MM.1S (cell line): Measurements from ENCODE around the gene KCNMA1.

Source experiments
- DNase-seq: peaks from one replicate; pipeline ENCODE4 v3.0.0-alpha.2; 2015
- H2AFZ ChIP-seq: fragments of 300-600 bp; sonication (generic); 2 replicates; pipeline ENCODE4 v1.6.0; 2016; ENCODE audit warnings: antibody characterized with exemption, low read length
- H3F3A ChIP-seq: fragments of 300-600 bp; sonication (generic); 2 replicates; pipeline ENCODE4 v1.6.1; 2016; ENCODE audit warnings: mild to moderate bottlenecking, antibody characterized with exemption, low read length, moderate library complexity, mixed read lengths; ENCODE audit not compliant: insufficient read depth
- H3K27ac ChIP-seq: fragments of 300-600 bp; sonication (generic); 2 replicates; pipeline ENCODE4 v1.5.1; 2016; ENCODE audit warnings: mild to moderate bottlenecking, low read length
- H3K27me3 ChIP-seq: fragments of 300-600 bp; sonication (generic); replicated peaks from 2 replicates; pipeline ENCODE4 v1.6.0; 2016; ENCODE audit warnings: low read length; ENCODE audit not compliant: insufficient read depth
- H3K36me3 ChIP-seq: fragments of 300-600 bp; sonication (generic); replicated peaks from 2 replicates; pipeline ENCODE4 v1.6.1; 2016; ENCODE audit warnings: mild to moderate bottlenecking, low read length, mixed read lengths; ENCODE audit not compliant: insufficient read depth
- H3K4me1 ChIP-seq: fragments of 300-600 bp; sonication (generic); 2 replicates; pipeline ENCODE4 v1.6.1; 2016; ENCODE audit warnings: low read length, mixed read lengths
- H3K4me2 ChIP-seq: fragments of 300-600 bp; sonication (generic); 2 replicates; pipeline ENCODE4 v1.6.0; 2016; ENCODE audit warnings: low read depth, low read length
- H3K4me3 ChIP-seq: fragments of 300-600 bp; sonication (generic); 2 replicates; pipeline ENCODE4 v1.5.1; 2016; ENCODE audit warnings: low read length, mixed read lengths
- H3K79me2 ChIP-seq: fragments of 300-600 bp; sonication (generic); 2 replicates; pipeline ENCODE4 v1.6.1; 2016; ENCODE audit warnings: mixed run types, low read length, mixed read lengths
- H3K9ac ChIP-seq: fragments of 300-600 bp; sonication (generic); 2 replicates; pipeline ENCODE4 v1.6.1; 2016; ENCODE audit warnings: low read length, mixed read lengths
- H3K9me2 ChIP-seq: fragments of 300-600 bp; sonication (generic); replicated peaks from 2 replicates; pipeline ENCODE4 v1.6.1; 2016; ENCODE audit warnings: mild to moderate bottlenecking, low read length, mixed read lengths; ENCODE audit not compliant: insufficient read depth
- H3K9me3 ChIP-seq: fragments of 300-600 bp; sonication (generic); replicated peaks from 2 replicates; pipeline ENCODE4 v1.6.1; 2016; ENCODE audit warnings: mild to moderate bottlenecking, low read length, mixed read lengths; ENCODE audit not compliant: insufficient read depth
- H4K20me1 ChIP-seq: fragments of 300-600 bp; sonication (generic); 2 replicates; pipeline ENCODE4 v1.6.1; 2016; ENCODE audit warnings: mild to moderate bottlenecking, low read length, moderate library complexity, mixed read lengths; ENCODE audit not compliant: insufficient read depth
- CTCF ChIP-seq: fragments of 300-600 bp; sonication (generic); IDR thresholded peaks from 2 replicates; pipeline ENCODE4 v1.5.1; 2016; ENCODE audit warnings: antibody characterized with exemption, low read length, mixed read lengths
- EZH2 ChIP-seq: fragments of 300-600 bp; sonication (generic); optimal IDR thresholded peaks from 2 replicates; pipeline ENCODE3; 2017; ENCODE audit warnings: low read depth, mild to moderate bottlenecking, antibody characterized with exemption, low read length, mixed read lengths
- EZH2phosphoT487 ChIP-seq: fragments of 300-600 bp; sonication (generic); IDR thresholded peaks from 2 replicates; pipeline ENCODE4 v1.6.1; 2018; ENCODE audit warnings: antibody characterized with exemption, low read length

The KCNMA1 gene

GRCh38 chr10:77208684-77209256, 428.8 kb downstream of the KCNMA1 start:
- H3K4me1 ChIP-seq: peaks cover 9% of the 10 kb centered on the region

GRCh38 chr10:77207828-77208185, 429.8 kb downstream of the KCNMA1 start:
- Histone ChIP-seq H3K4me1 (peaks cover 6% of the 10 kb centered on the region), H3K36me3 (no peaks in the 10 kb centered on the region), H3F3A (no peaks in the 10 kb centered on the region), H3K9me2 (no peaks in the 10 kb centered on the region), H3K27me3 (no peaks in the 10 kb centered on the region), H2AFZ (no peak overlapping the region), H3K9ac (no peak overlapping the region), H3K4me2 (no peak overlapping the region), H3K9me3 (no peaks in the 10 kb centered on the region), H3K27ac (no peak overlapping the region), H4K20me1 (no peaks in the 10 kb centered on the region), H3K4me3 (no peak overlapping the region), H3K79me2 (no peaks in the 10 kb centered on the region)
- no peak for DNase-seq
- TF ChIP-seq CTCF (no peak), EZH2phosphoT487 (no peak), EZH2 (no peak)

More at GRCh38 chr10:77208684-77209256, 428.8 kb downstream of the KCNMA1 start:
- no peaks in the 10 kb centered on the region for H3K79me2 ChIP-seq
- no peaks in the 10 kb centered on the region for H3K36me3 ChIP-seq
- no peak overlapping the region for H3K4me2 ChIP-seq
- no peaks in the 10 kb centered on the region for H3F3A ChIP-seq
- no peak overlapping the region for H3K9ac ChIP-seq
- no peak overlapping the region for H3K4me3 ChIP-seq
- no peaks in the 10 kb centered on the region for H4K20me1 ChIP-seq
- no peaks in the 10 kb centered on the region for H3K9me3 ChIP-seq
- H3K27me3 ChIP-seq: no peaks in the 10 kb centered on the region
- H3K9me2 ChIP-seq: no peaks in the 10 kb centered on the region
- H3K27ac ChIP-seq: no peak overlapping the region
- TF ChIP-seq EZH2 (no peak), EZH2phosphoT487 (no peak), CTCF (no peak)
- DNase-seq: no peak
- H2AFZ ChIP-seq: no peak overlapping the region

GRCh38 chr10:77207182-77207827, 430.3 kb downstream of the KCNMA1 start:
- Histone ChIP-seq H3K27ac (no peak overlapping the region), H3K4me3 (no peak overlapping the region), H3K27me3 (no peaks in the 10 kb centered on the region), H2AFZ (no peak overlapping the region), H3K36me3 (no peaks in the 10 kb centered on the region), H4K20me1 (no peaks in the 10 kb centered on the region), H3K4me2 (no peak overlapping the region), H3K79me2 (no peaks in the 10 kb centered on the region), H3K9me3 (no peaks in the 10 kb centered on the region), H3K4me1 (peaks cover 6% of the 10 kb centered on the region), H3K9ac (no peak overlapping the region), H3K9me2 (no peaks in the 10 kb centered on the region), H3F3A (no peaks in the 10 kb centered on the region)
- TF ChIP-seq EZH2phosphoT487: no peak
- TF ChIP-seq CTCF: no peak
- no peak for DNase-seq
